Inflammatory macrophage treated with lipopolysaccharide for 1 hour (primary cell): ENCODE results near the gene TAGAP.

Source experiments
- DNase-seq, 2 donors: peaks; one replicate each; pipeline ENCODE4 v3.0.0-alpha.2; 2020 to 2022

TAGAP gene

DNA sequence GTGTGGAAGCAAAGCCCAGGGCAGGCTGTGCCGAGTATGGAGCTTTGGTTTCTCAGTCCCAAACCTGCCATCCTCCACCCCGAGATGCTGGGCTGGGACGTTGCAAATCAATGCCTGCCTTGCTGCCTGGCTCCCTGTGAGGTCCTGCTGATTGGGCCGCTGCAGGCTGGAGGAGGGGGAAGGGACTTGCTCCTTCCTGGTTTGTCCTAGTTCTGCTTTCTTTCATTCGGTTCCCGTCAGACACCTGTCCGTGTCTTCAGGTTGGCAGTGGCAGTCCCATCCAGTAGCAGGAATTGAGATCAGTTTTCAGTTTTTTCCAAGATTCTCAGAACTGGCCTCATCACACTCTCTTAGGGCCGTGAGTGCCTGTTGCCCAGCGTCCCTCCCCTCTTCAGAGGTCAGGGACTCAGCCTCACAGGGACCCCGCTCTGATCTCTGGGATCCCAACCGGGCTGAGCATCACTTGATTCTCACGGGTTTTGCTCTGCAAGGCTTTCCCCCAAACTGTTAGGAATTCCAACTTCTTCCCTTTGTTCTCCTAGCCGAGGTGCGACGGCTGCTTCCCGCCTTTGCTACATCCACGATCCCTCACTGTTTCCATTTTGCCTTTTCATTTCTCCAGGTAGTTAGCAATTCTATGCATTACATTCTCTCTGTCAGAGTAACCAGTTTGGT lies 24.2 kb upstream of the TAGAP start:
- DNase-seq = no peak

GRCh38 chr6:159067334-159067733 lies 22.5 kb upstream of the TAGAP start:
- DNase-seq = no peak

DNA sequence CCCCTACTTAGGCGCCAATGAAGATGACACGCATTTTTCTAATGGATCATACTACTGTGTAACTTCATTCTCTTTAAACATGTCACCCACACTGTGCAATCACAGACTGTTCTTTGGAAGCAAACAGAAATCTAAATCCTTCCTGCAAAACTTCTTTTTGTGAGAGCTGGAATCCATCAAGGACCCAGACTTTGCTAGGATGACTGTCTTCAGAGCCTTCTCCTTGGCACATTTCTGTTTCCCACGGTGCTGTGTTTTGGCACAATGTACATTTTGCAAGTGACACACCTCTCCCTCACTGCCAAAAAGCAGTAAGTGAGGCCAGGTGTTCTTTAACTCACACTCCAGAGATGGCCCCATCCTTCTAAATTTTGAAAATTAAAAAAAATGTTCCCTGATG lies 21.7 kb upstream of the TAGAP start:
- DNase-seq = no peak

- no peak for DNase-seq
Observed at GRCh38 chr6:159065759-159066329, 21.1 kb upstream of the TAGAP start.

- no peak for DNase-seq
Observed at GRCh38 chr6:159065091-159065490, 20.3 kb upstream of the TAGAP start.

- no peak for DNase-seq
Observed at GRCh38 chr6:159064477-159064876, 19.7 kb upstream of the TAGAP start.

- no peak for DNase-seq
Observed at GRCh38 chr6:159063549-159063948, 18.8 kb upstream of the TAGAP start.

DNA sequence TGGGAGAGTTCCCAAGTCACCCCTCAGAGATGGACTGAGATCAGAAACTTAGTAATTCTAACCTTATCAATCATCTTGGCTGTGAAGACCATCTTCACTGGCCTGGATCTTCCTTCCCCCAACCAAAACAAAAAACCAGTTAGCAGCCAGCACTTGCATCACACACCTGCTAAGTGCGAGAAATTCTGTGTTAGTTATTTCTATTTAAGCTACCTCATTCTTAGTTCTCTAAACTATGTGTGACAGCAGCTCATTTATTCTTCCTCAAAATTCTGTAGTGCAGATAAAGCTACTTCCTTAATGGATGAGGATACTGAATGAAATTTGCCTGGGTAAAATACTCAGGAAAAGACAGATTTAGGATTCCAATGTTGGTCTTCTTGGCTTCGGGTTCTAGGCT lies 18.2 kb upstream of the TAGAP start:
- DNase-seq = peak; percentile 60 to 75

GRCh38 chr6:159062564-159062945 lies 17.8 kb upstream of the TAGAP start:
- no peak for DNase-seq

DNA sequence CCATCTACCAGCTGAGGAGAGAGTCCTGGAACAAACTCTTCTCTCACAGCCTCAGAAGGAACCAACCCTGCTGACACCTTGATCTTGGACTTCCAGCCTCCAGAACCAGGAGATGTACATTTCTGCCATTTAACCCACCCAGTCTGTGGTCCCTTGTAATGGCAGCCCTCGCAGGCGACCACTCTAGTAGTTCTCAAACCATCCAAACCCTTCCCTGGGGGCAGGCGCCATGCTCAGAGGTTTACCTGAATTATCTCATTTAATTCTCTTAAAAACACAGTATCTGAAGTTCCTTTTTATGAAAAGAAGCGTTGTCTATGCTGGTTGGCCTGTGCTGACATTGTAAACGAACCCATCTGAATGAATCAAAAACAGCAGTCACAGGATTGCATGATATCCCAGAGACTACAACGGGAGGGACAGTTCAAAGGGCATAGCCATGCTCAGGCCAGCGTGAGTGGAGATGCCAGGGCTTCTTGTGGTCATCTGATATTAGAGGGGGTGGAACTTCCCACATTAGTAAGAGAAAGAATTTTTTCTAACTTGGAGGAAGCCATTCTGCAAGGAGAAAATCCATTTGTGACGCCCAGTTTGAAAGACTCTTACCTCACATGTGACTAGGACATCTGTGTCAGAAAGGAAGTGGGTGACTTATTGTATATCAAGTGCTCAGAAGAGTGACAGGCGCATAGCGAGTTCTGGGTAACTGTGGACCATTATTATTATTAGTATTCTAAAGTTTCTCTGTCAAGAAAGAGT lies 17.2 kb upstream of the TAGAP start:
- peak; percentile 93 to 97 for DNase-seq

GRCh38 chr6:159061146-159061545 lies 16.4 kb upstream of the TAGAP start:
- no peak for DNase-seq

DNA sequence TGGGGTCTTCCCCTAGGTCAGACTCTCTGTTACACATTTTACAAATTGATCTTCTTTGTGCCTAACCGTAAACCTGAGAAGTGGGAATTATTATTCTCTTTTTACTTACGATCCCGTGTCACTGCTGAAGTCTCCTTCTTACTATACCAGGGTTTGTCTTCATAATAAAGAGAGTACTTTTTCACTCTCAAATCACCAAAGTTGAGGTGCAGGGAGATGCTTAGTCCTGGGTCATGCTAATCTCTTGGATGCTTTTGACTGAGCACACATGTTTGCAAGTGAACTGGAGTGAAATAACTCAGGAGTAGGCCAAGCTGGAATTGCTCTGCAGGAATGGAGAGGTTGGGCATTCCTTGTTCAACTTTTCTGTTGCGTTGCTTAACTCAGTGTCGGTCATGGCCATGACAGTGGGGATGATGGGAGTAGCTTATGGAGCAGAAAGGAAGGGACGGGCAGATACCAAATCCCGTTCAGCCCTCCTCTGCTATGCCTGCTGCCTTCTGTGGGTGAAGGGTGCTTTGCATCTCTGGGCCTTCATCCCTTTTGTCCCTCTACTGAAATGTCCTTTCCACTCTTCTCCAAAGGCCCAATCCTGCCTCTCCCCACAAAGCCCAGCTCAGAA lies 15.2 kb upstream of the TAGAP start:
- no peak for DNase-seq

- no peak for DNase-seq
Observed at GRCh38 chr6:159059141-159059540, 14.3 kb upstream of the TAGAP start.

DNA sequence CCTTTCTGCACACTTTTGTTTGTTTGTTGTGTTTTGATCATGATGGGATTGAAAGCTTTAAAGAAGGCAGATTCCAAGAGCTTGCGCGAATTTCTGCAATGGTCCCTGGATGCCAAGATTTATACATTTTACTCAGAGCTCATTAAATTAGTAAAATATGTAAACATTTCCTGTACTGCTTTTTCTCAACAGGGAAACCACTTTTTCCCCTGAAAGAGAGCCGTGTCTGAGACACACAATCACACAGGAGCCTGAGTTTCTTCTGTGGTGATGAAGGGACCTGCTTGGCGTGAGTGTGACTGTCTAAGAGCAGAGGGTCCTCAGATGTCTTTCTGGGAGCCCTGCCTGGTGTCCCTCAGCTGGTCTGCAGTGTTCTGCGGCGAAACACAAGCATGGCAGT lies 12.1 kb upstream of the TAGAP start:
- DNase-seq = no peak

DNA sequence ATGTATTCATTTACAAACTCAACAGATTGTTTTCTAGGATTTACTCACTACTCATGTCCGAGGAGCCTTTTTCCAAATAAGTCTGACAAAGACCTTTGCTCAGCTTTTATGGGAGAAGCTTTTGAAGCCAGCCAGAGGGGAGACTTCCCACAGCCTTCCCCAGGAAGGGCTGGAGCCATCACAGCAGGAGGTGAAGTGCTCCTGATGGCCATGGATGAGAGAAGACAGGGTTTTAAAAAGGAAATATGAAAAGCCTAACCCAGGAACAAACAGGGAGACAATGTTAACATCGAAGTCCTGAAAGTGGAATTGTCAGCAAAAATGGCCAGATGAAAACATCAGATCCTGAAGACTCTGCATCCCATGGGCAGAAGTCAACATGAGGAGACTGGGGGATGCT lies 11.6 kb upstream of the TAGAP start:
- DNase-seq = no peak

DNA sequence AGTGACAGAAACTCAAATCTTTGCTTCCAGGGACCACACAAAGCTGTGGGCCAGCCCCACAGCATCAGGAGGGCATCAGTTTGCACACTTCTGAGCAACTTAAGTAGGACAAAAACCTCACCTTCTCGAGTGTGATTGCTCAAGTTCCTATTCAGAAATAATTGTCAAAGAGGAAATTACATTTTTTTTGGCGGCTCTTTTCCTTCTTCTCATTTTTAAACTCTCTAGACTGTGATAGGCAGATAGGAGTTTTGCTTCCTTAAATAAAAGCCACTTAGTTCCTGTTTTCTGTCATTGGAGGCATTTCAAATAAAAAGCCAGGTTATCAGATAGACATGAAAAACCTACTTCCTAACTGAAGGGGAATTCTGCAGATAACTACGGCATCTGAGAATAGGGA lies 11.2 kb upstream of the TAGAP start:
- DNase-seq = peak; percentile 85 to 88

GRCh38 chr6:159053781-159054398 lies 9.1 kb upstream of the TAGAP start:
- peak in 1 of 2 donors; percentile 22 for DNase-seq

DNA sequence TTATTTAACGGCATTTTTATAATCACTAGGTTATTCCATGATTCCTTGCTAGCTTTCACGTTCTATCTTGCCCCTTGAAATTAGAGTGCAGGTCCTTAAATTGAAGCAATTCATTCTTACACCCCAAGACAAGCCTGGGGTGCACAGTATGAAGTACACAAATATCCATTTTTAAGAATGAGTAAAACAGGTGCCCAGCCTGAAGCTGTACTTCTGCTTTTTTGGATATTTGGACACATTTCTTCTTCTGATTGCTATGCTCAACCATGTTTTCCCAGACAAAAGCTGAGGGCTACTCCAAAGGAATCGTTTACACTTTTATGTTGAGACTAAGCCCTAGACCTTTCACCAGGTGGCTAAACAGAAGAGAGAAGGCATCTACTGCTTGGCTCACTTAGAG lies 7.9 kb upstream of the TAGAP start:
- DNase-seq = no peak

GRCh38 chr6:159047891-159048685 lies 3.3 kb upstream of the TAGAP start:
- no peak for DNase-seq

GRCh38 chr6:159045801-159046200 lies 1.0 kb upstream of the TAGAP start:
- DNase-seq = no peak

DNA sequence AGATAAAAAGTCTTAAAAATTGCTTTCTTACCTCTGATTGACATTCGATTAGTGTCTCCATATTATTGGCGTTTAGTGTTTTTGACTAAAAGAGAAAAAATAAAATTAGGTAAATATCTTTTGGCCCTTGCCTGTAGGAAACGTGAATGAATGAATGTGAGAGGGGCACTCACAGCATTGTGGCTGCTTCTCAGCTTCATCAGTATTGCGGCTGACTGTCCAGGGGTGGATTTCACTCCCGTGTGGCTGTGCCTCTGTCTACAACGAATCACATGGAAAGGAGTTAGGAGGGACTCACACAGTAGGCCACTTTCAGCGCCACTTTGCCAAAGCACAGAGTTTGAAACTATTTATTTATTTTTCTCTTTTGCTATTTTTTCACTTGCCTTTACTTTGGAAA lies 844 bp downstream of the TAGAP start:
- peak in 1 of 2 donors; percentile 48 for DNase-seq

GRCh38 chr6:159043251-159043650 lies 1.5 kb downstream of the TAGAP start:
- DNase-seq = peak in 1 of 2 donors; percentile 32

DNA sequence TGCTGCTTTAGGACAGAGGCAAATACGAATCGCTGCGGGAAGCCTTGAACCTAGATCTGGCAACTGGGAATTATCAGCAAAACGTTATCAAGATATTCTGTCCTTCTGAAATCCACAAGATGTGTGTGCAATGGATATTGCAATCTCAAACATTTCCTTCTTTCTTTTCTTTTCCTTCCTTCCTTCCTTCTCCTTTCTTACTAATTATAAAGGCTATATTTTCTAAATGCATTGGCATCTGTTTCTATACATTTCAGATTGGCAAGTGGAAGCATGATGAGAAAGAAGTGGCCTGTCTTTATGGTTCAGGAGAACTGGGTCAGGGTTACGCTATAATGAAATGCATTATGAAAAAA lies 2.0 kb downstream of the TAGAP start:
- no peak for DNase-seq
